Progenitor cell of endocrine pancreas (in vitro differentiated cells): ENCODE measurements around the gene NSMCE1. TPM values are rescaled to one million over a fixed set of nuclear protein-coding genes. Genes with fewer than 3 reads are reported as not detected.

Experiments
- DNase-seq: peaks from one replicate; pipeline ENCODE4 v3.0.0; 2021; ENCODE audit warnings: low spot score; ENCODE audit not compliant: unreplicated experiment
- H3K27ac Mint-ChIP-seq: 2 replicates; pipeline ENCODE4 v1.8.0; 2021; ENCODE audit warnings: mild to moderate bottlenecking, moderate library complexity, mixed read lengths
- H3K27me3 Mint-ChIP-seq: 2 replicates; pipeline ENCODE4 v1.8.0; 2021; ENCODE audit warnings: mixed read lengths
- H3K36me3 Mint-ChIP-seq: 2 replicates; pipeline ENCODE4 v1.8.0; 2022; ENCODE audit warnings: mixed read lengths; ENCODE audit not compliant: insufficient read depth
- H3K4me1 Mint-ChIP-seq: 2 replicates; pipeline ENCODE4 v1.8.0; 2021; ENCODE audit warnings: low read depth, mixed read lengths
- H3K4me3 Mint-ChIP-seq: 2 replicates; pipeline ENCODE4 v1.8.0; 2021; ENCODE audit warnings: low read depth, mild to moderate bottlenecking, moderate library complexity, mixed read lengths
- H3K9me3 Mint-ChIP-seq: 2 replicates; pipeline ENCODE4 v1.8.0; 2021; ENCODE audit warnings: low read depth, mixed read lengths
- total RNA-seq: library from RNA; stranded (reverse); gene quantifications from 2 replicates; pipeline ENCODE4 v1.2.1, GENCODE V29; 2021
- TF ChIP-seq, protein P1 (sequence below): fragments of 200-600 bp; sonication (generic); IDR thresholded peaks from one replicate; pipeline ENCODE4 v1.5.0; 2021; ENCODE audit warnings: antibody characterized with exemption, mild to moderate bottlenecking; ENCODE audit not compliant: unreplicated experiment

NSMCE1 gene
- total RNA-seq, 1 donor from 2014 or later: 26.2 TPM

- no peak for DNase-seq
- H3K4me3 Mint-ChIP-seq: no peak overlapping the region
- no peaks in the 10 kb centered on the region for H3K36me3 Mint-ChIP-seq
- H3K27ac Mint-ChIP-seq: no peak overlapping the region
- peaks cover 7% of the 10 kb centered on the region for H3K9me3 Mint-ChIP-seq
- TF ChIP-seq, protein P1, sequence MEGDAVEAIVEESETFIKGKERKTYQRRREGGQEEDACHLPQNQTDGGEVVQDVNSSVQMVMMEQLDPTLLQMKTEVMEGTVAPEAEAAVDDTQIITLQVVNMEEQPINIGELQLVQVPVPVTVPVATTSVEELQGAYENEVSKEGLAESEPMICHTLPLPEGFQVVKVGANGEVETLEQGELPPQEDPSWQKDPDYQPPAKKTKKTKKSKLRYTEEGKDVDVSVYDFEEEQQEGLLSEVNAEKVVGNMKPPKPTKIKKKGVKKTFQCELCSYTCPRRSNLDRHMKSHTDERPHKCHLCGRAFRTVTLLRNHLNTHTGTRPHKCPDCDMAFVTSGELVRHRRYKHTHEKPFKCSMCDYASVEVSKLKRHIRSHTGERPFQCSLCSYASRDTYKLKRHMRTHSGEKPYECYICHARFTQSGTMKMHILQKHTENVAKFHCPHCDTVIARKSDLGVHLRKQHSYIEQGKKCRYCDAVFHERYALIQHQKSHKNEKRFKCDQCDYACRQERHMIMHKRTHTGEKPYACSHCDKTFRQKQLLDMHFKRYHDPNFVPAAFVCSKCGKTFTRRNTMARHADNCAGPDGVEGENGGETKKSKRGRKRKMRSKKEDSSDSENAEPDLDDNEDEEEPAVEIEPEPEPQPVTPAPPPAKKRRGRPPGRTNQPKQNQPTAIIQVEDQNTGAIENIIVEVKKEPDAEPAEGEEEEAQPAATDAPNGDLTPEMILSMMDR: no peak
- no peaks in the 10 kb centered on the region for H3K4me1 Mint-ChIP-seq
- H3K27me3 Mint-ChIP-seq: peaks cover 2% of the 10 kb centered on the region
Measured at GRCh38 chr16:27302126-27302525, 33.6 kb upstream of the NSMCE1 start.

DNA sequence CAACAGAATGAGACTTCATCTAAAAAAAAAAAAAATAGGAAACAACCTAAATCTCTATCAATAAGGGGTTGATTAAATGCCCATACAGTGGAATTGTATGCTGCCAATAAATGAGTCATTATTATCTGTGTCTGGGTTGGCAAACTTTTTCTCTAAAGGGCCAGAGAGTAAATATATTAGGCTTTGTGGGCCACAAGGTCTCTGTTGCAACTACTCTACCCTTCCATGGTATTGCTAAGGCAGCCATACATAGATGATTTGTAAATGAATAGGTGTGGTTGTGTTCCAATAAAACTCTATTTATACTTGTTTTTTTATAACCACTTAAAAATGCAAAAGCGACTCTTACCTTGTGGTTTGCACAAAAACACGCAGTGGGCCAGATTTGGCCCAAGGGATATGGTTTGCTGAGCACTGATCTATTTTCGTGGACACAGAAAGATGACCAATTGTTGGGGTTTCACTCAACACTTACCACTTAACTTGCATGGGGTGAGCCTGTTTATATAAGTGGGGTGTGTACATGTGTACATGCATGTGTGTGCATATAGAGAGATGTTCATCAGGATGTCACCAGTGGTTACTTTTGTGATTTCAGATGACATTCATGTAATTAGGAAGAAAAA is 32.8 kb upstream of the NSMCE1 start:
- H3K27ac Mint-ChIP-seq: no peak overlapping the region
- no peak overlapping the region for H3K4me3 Mint-ChIP-seq
- peaks cover 5% of the 10 kb centered on the region for H3K9me3 Mint-ChIP-seq
- H3K36me3 Mint-ChIP-seq: no peaks in the 10 kb centered on the region
- DNase-seq: no peak
- H3K27me3 Mint-ChIP-seq: peaks cover 2% of the 10 kb centered on the region
- TF ChIP-seq, protein P1: no peak
- no peaks in the 10 kb centered on the region for H3K4me1 Mint-ChIP-seq

GRCh38 chr16:27298132-27298531 is 29.6 kb upstream of the NSMCE1 start:
- H3K36me3 Mint-ChIP-seq: no peaks in the 10 kb centered on the region
- TF ChIP-seq, protein P1: no peak
- H3K9me3 Mint-ChIP-seq: no peaks in the 10 kb centered on the region
- H3K27ac Mint-ChIP-seq: no peak overlapping the region
- peaks cover 2% of the 10 kb centered on the region for H3K27me3 Mint-ChIP-seq
- DNase-seq: no peak
- H3K4me1 Mint-ChIP-seq: no peaks in the 10 kb centered on the region
- H3K4me3 Mint-ChIP-seq: no peak overlapping the region

DNA sequence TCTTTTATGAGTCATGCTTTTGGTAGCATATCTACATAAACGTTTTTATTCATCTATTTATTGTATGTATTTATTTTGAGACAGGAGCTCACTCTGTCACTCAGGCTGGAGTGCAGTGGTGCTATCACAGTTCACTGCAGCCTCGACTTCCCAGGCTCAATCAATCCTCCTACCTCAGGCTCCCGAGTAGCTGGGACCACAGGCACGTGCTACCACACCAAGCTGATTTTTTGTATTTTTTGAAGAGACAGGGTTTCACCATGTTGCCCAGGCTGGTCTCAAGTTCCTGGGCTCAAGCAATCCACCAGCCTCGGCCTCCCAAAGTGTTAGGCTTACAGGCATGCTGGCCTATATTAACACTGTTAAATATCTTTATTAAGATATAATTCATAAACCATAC is 24.8 kb upstream of the NSMCE1 start:
- TF ChIP-seq, protein P1: no peak
- DNase-seq: no peak
- H3K9me3 Mint-ChIP-seq: no peaks in the 10 kb centered on the region
- no peak overlapping the region for H3K4me3 Mint-ChIP-seq
- no peaks in the 10 kb centered on the region for H3K4me1 Mint-ChIP-seq
- no peaks in the 10 kb centered on the region for H3K36me3 Mint-ChIP-seq
- H3K27ac Mint-ChIP-seq: no peak overlapping the region
- peaks cover 4% of the 10 kb centered on the region for H3K27me3 Mint-ChIP-seq

- no peak overlapping the region for H3K4me3 Mint-ChIP-seq
- H3K27me3 Mint-ChIP-seq: peaks cover 4% of the 10 kb centered on the region
- TF ChIP-seq, protein P1: no peak
- no peaks in the 10 kb centered on the region for H3K36me3 Mint-ChIP-seq
- DNase-seq: no peak
- H3K27ac Mint-ChIP-seq: no peak overlapping the region
- H3K9me3 Mint-ChIP-seq: peaks cover 4% of the 10 kb centered on the region
- no peaks in the 10 kb centered on the region for H3K4me1 Mint-ChIP-seq
Measured at GRCh38 chr16:27291722-27292240, 23.2 kb upstream of the NSMCE1 start.
